Effector memory CD8-positive, alpha-beta T cell (primary cell): ENCODE measurements around the gene PHLDB1.

Experiments
- ATAC-seq: fragments of 150-1000 bp; cut with Tn5 transposase; replicated peaks from 2 replicates; pipeline ENCODE4 v1.10.0; 2021; ENCODE audit warnings: mild to moderate bottlenecking, moderate library complexity
- DNase-seq, 3 experiments: peaks; one replicate each; pipeline ENCODE4 v3.0.0; 2021
- H3K27ac Mint-ChIP-seq, 2 donors: one replicate each; pipeline ENCODE4 v1.8.0; 2022; ENCODE audit warnings: mild to moderate bottlenecking in 2 of 2, mixed read lengths in 2 of 2, moderate library complexity in 2 of 2
- H3K27me3 Mint-ChIP-seq, 2 donors: one replicate each; pipeline ENCODE4 v1.8.0; 2022; ENCODE audit warnings: mixed read lengths in 2 of 2
- H3K36me3 Mint-ChIP-seq: one replicate; pipeline ENCODE4 v1.8.0; 2022; ENCODE audit warnings: mild to moderate bottlenecking, moderate library complexity, mixed read lengths; ENCODE audit not compliant: insufficient read depth
- H3K4me1 Mint-ChIP-seq, 2 donors: one replicate each; pipeline ENCODE4 v1.8.0; 2022; ENCODE audit warnings: low read depth in 2 of 2, mixed read lengths in 2 of 2
- H3K4me3 Mint-ChIP-seq, 2 donors: one replicate each; pipeline ENCODE4 v1.8.0; 2022; ENCODE audit warnings: mild to moderate bottlenecking in 2 of 2, mixed read lengths in 2 of 2, moderate library complexity in 2 of 2
- H3K9me3 Mint-ChIP-seq, 2 donors: one replicate each; pipeline ENCODE4 v1.8.0; 2022; ENCODE audit warnings: mixed read lengths in 2 of 2

Gene PHLDB1

DNA sequence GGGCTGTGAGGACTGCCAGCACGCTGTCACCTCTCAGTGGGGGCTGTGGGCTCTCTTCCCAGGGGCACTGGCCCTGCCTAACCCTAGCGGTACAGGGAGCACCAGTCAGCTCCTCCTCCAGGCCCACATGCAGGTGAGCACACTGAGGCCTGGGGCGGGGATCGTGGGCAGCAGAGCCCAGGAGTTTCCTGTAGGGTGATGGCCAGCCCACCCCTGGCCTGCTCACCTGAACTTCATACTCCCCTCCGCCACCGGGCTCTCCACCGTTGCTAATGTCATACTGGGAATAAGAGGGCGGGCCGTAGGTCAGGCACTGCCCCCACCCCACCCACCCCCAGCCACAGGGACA lies 82.1 kb downstream of the PHLDB1 start:
- Mint-ChIP-seq H3K27me3 (peaks cover 0 to 14% of the 10 kb centered on the region in 2 donors), H3K36me3 (peaks cover 8% of the 10 kb centered on the region), H3K4me3 (peak overlapping the region; percentile 75 to 79), H3K27ac (peak overlapping the region in 1 of 2 donors; percentile 83), H3K4me1 (peaks cover 38 to 39% of the 10 kb centered on the region in 2 donors), H3K9me3 (no peaks in the 10 kb centered on the region)
- no peak for ATAC-seq
- no peak for DNase-seq

DNA sequence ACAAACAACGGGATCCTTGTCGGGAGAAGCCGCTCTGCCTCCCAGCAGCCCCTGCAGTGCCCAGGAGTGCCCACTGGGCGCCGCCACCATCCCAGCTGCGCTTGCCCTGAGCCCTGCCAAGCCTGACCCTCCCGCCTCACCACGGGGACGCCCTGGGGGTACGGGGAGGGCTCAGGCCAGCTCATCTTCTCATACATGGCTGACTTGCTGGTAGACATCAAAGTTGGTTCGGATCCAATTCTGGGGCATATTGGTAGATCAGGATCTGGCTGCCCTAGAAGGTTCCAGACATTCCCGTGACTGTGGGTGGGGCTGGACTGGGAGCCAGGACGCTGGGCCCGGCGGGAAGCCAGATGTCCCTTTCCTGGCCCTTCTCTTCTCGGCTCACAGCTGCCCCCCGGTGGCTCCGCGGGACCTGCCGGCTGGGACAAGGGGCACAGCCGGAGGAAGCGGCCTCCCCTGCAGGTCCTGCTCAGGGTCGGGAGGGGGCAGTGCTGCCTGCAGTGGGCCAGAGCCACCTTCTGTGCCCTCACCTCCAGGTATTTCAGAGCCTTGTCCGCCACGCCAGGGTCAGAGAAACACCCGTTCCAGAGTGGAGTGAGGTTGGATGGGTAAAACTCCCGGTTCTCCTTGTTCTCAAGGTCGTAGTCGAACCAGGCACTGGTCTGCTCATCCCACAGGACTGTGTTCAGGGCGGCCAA lies 82.6 kb downstream of the PHLDB1 start:
- Mint-ChIP-seq H3K27ac (peak overlapping the region; percentile 54 to 83), H3K4me1 (peaks cover 43 to 44% of the 10 kb centered on the region in 2 donors), H3K9me3 (no peaks in the 10 kb centered on the region), H3K27me3 (peaks cover 0 to 14% of the 10 kb centered on the region in 2 donors), H3K4me3 (peak overlapping the region; percentile 75 to 79), H3K36me3 (peaks cover 8% of the 10 kb centered on the region)
- DNase-seq (peak; percentile 78 to 89 (median 78)), ATAC-seq (peak; percentile 67)

DNA sequence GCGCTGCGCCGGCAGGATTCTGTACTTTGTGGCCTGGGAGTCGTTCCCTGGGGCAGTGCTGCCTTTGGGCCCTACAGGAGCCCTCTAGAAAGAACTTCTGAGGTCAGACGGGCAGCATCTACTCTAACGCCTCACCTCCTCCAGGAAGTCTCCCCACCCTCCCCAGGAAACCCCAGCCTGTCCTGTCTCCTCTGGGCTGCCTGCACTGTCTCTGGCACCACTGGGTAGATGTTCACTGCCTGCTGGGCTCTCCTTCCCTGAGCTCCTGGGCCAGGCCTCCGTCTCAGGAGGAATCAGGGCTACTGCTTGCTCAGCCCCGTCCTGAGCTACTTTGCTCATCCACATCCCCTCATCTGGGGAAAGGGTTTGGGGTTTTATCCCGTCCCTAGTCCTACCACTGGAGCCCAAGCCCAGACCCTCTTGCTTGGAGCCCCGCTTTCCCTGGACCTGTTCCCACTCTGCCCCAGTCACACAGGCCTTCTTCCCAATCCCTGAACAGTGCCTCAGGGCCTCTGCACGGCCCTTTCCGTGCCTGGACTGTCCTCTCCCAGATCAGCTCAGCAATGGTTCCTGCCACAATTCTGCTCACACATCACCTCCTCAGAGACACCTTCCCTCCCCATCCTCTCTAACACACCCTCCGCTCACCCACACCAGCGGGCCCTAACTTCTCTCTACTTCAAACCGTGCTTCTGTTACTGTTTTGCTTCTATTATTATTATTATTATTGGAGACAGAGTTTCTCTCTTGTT lies 83.3 kb downstream of the PHLDB1 start:
- H3K27me3 Mint-ChIP-seq: peaks cover 0 to 14% of the 10 kb centered on the region in 2 donors
- peaks cover 48 to 49% of the 10 kb centered on the region in 2 donors for H3K4me1 Mint-ChIP-seq
- DNase-seq (no peak), ATAC-seq (no peak)
- H3K4me3 Mint-ChIP-seq: peak overlapping the region; percentile 75 to 79
- peaks cover 12% of the 10 kb centered on the region for H3K36me3 Mint-ChIP-seq
- no peaks in the 10 kb centered on the region for H3K9me3 Mint-ChIP-seq
- H3K27ac Mint-ChIP-seq: peak overlapping the region; percentile 54 to 83

DNA sequence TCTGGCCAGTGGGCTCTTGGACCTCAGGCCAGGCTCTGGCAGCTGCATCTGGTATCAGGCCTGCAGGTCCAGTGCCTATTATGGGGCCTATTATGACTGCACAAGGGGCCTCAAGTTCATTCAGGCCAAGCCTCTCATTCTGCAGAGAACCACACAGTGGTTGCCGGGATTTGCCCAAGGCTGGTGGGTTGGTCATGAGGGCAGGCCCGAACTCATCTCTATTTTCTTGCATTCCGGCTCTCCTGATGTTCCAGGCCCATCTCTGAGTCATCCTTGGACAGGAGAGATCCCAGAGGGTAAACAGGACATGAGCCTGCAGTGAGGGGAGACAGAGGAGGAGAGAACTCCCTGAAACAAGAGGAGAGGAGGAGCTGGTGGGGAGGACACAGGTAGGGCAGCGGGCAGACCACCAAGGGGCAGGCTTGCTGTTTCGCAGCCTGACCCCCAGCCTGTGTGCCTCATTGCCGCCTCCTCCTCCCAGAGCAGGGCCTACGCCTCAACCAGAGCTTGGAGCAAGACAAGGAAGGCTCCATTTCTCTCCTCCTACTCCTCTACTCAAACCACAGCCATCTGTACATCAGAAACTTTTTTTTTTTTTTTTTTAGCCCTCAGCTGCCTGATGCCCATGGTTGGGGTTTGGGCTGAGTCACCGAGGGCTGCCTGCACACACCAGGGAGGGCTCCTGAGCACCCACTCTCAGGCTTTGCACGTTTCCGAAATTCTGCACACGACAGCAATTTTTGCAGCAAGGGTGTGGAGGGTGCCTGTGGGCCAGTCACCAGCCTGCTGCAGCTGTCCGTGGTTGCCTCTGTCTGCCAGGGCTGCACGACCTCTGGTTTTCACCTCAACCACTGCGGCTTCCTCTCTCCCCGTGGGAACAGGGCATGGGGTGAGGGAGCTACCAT lies 84.8 kb downstream of the PHLDB1 start:
- H3K27me3 Mint-ChIP-seq: peaks cover 0 to 10% of the 10 kb centered on the region in 2 donors
- no peaks in the 10 kb centered on the region for H3K9me3 Mint-ChIP-seq
- DNase-seq: peak; percentile 71 to 77 (median 77)
- H3K27ac Mint-ChIP-seq: peak overlapping the region; percentile 74 to 93
- H3K36me3 Mint-ChIP-seq: peaks cover 13% of the 10 kb centered on the region
- ATAC-seq: peak; percentile 80
- peak overlapping the region; percentile 74 to 79 for H3K4me3 Mint-ChIP-seq
- peaks cover 51 to 58% of the 10 kb centered on the region in 2 donors for H3K4me1 Mint-ChIP-seq

DNA sequence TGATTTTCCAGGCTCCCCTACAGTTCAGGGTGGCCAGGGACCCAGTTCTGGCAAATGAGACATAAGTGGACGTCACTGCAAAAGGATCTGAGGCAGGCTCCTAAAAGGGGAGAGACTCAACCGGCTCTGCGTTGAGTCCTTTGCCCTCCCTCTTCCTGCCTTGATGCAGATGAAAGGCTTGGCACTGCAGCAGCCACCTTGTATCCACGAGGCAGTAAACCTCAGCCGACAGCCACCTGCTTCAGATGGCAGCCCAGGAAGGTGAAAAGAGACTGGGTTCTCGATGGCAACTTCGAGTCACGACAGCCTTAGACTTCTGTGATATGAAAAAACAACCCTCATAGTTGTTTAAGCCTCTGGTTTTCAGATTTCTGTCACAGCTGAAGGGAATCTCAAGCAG lies 86.8 kb downstream of the PHLDB1 start:
- Mint-ChIP-seq H3K4me1 (peaks cover 58 to 59% of the 10 kb centered on the region in 2 donors), H3K36me3 (peaks cover 19% of the 10 kb centered on the region), H3K4me3 (no peak overlapping the region), H3K9me3 (no peaks in the 10 kb centered on the region), H3K27me3 (no peaks in the 10 kb centered on the region), H3K27ac (peak overlapping the region; percentile 64 to 74)
- DNase-seq (no peak), ATAC-seq (no peak)

DNA sequence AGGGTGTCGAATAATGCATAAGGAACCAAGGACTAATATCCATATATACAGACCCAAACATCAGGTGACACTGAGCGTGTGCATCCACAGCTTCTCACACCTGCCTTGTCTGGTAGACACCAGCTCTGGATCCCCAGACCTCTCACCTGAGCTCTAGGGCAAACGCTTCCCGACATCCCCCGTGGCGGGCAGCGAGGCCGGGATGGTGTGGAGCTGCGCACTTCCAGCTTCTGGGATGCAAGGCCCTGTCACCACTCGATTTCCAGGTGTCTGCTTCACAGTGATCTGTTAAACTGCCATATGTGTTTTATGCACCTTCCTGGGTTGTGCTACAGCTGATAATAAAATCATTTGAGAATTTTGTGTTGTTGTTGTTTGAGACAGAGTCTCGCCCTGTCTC lies 87.4 kb downstream of the PHLDB1 start:
- peak overlapping the region in 1 of 2 donors; percentile 54 for H3K4me3 Mint-ChIP-seq
- peak overlapping the region; percentile 49 to 64 for H3K27ac Mint-ChIP-seq
- peaks cover 62 to 63% of the 10 kb centered on the region in 2 donors for H3K4me1 Mint-ChIP-seq
- peaks cover 24% of the 10 kb centered on the region for H3K36me3 Mint-ChIP-seq
- no peak for DNase-seq
- no peaks in the 10 kb centered on the region for H3K9me3 Mint-ChIP-seq
- H3K27me3 Mint-ChIP-seq: no peaks in the 10 kb centered on the region
- no peak for ATAC-seq

DNA sequence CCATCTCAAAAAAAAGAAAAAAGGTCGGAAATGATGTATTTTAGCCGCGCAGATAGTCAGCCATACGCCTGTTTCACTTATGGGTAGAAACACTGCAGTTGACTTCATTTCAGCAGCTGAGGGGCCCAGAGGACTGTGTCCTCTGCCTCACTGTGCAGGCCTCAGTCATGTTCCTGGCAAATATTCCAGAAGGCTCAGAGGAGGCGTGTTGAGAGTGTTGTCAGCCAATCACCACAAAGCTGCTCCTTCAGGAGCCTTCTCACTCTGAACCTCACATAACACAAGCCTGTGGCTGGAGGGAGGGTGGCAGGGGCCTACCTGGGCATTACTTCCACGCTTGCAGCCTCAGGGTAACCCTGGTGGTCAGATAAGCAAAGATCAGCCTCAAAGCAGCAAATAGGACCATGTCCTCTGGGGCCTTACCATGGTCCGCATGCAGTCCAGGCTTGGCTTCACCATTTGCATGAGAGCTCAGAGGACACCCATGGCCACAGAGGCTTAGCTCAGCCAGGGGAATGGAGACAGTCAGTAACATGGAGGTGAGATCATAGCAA lies 89.3 kb downstream of the PHLDB1 start:
- Mint-ChIP-seq H3K9me3 (peaks cover 0 to 1% of the 10 kb centered on the region in 2 donors), H3K4me3 (no peak overlapping the region), H3K36me3 (peaks cover 29% of the 10 kb centered on the region), H3K27me3 (no peaks in the 10 kb centered on the region), H3K27ac (peak overlapping the region in 1 of 2 donors; percentile 35), H3K4me1 (peaks cover 55 to 58% of the 10 kb centered on the region in 2 donors)
- ATAC-seq (no peak), DNase-seq (no peak)

DNA sequence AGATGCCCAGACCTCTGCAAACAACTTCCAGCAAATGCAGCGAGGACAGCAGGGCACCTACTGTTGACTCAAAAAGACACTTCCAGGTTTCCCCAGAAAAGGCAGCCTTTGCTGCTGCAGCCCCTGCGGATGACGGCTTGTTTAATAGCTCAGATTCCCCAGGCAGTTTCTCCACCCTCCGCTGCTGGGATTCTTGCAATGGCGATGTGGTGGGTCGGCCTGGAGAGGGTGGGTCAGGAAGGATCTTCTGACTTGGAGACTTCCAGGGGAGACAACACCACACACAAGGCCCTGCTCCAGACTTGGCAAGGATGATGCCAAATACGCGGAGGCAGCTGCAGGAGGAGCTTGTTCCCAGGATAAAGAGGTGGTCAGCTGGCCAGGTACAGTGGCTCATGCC lies 89.9 kb downstream of the PHLDB1 start:
- Mint-ChIP-seq H3K4me1 (peaks cover 49 to 52% of the 10 kb centered on the region in 2 donors), H3K27ac (peak overlapping the region in 1 of 2 donors; percentile 44)
- ATAC-seq: no peak

DNA sequence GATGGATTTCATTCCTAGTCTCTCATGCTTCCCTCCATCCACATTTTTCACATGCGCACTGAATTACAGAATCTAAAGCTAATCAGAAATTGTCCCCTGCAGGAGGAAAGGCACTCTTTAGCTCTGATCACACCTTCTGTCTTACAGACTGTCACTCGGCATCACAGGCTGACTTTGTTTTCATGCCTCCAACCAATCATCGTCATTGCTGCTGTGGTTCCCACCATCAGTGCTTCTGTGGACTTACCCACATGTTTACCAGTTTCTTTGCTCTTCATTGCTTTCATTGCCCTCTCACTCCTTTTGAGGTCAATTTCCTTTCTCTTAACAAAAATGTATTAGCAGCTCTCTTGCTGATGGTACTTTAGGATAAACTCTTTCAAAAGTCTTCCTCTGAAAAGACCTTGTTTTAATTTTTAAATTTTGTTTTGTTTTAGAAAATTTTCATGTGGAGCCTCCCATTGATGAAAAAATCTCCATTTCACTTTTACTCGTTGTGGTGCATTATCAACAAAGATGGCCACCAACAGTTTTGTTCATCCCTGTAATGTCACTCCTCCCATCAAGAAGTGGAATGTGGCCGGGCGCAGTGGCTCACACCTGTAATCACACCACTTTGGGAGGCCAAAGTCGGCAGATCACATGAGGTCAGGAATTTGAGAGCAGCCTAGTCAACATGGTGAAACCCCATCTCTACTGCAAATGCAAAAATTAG lies 92.2 kb downstream of the PHLDB1 start:
- DNase-seq: peak; percentile 70 to 73 (median 71)
- Mint-ChIP-seq H3K27me3 (no peaks in the 10 kb centered on the region), H3K36me3 (peaks cover 21% of the 10 kb centered on the region), H3K4me1 (peaks cover 31 to 39% of the 10 kb centered on the region in 2 donors), H3K4me3 (peak overlapping the region; percentile 64 to 77), H3K27ac (peak overlapping the region; percentile 92 to 98), H3K9me3 (peaks cover 0 to 1% of the 10 kb centered on the region in 2 donors)
- ATAC-seq: peak; percentile 94

More for the DNA sequence above, 89.9 kb downstream of the PHLDB1 start:
- Mint-ChIP-seq H3K9me3 (peaks cover 0 to 1% of the 10 kb centered on the region in 2 donors), H3K36me3 (peaks cover 25% of the 10 kb centered on the region), H3K27me3 (no peaks in the 10 kb centered on the region), H3K4me3 (no peak overlapping the region)
- no peak for DNase-seq

DNA sequence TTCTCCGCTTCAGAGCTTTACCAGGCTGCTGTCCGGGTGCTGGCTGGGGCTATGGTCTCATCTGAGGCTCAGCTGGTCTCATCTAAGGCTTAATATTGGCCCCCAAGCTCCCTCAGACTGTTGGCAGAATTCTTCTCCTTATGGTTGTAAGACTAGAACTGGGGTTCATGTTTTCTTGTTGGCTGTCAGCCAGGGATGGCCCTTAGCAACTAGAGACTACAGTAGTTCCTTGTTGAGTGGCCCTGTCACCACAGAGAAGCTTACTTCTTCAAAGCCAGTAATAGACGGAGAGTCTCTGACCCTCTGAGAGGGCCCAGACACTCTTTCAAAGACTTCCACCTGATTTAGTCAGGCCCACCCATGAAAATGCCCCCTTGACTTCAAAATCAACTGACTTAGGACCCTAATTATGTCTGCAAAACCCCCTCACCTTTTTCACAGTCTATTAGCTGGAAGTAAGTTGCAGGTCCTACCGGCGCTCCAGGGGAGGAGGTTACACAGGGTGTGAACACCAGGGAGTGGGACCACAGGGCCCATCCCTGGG lies 96.2 kb downstream of the PHLDB1 start:
- H3K4me3 Mint-ChIP-seq: no peak overlapping the region
- H3K4me1 Mint-ChIP-seq: peaks cover 31 to 38% of the 10 kb centered on the region in 2 donors
- peak overlapping the region in 1 of 2 donors; percentile 68 for H3K27ac Mint-ChIP-seq
- DNase-seq (no peak), ATAC-seq (no peak)
- H3K36me3 Mint-ChIP-seq: peaks cover 10% of the 10 kb centered on the region
- no peaks in the 10 kb centered on the region for H3K27me3 Mint-ChIP-seq
- peaks cover 0 to 1% of the 10 kb centered on the region in 2 donors for H3K9me3 Mint-ChIP-seq

DNA sequence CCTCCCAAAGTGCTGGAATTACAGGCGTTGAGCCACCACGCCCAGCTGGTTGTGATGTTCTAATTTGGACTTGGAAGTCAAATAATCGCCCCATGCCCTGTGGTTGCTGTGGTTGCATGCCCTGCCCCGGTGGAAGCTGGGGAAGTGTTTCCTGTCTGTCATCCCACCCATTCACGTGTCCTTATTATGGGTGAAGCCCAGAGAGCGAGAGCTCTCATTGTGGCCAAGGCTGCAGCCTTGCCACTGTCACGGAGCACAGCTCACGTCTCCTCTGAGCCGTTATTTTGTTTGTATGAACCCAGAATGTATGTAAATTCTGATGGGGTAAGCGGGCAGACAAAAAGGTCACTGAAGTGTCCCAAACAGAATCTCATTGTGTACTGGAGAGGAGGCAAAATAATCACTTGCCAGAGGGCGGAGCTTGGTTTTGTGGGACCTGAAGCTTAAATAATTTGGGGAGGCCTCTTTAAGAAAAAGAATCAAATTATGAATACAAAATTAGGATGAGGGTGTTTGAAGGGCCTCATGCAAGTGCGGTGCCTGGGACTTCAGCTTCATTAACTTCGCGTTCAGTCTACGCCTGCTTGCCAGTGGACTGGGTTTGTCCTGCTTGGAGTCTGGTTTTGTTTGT lies 97.8 kb downstream of the PHLDB1 start:
- Mint-ChIP-seq H3K27me3 (no peaks in the 10 kb centered on the region), H3K27ac (peak overlapping the region; percentile 89 to 90), H3K36me3 (no peaks in the 10 kb centered on the region), H3K9me3 (peaks cover 0 to 1% of the 10 kb centered on the region in 2 donors), H3K4me1 (peaks cover 20 to 24% of the 10 kb centered on the region in 2 donors), H3K4me3 (peak overlapping the region; percentile 71)
- DNase-seq (peak; percentile 39 to 48 (median 45)), ATAC-seq (peak; percentile 81)
